Mucosa of gallbladder (tissue), 1 donor: Measurements from ENCODE around the gene KIAA1328. TPM values are rescaled to one million over a fixed set of nuclear protein-coding genes. Genes with fewer than 3 reads are reported as not detected.
"Not testable (repeated sequence)": the region's sequence is repeated elsewhere in the genome, so short reads cannot be mapped to it uniquely, and the experiment has no call there.

ENCODE experiments used
- DNase-seq: peaks from one replicate; pipeline ENCODE4 v3.0.0-alpha.2; 2020; ENCODE audit warnings: low spot score
- total RNA-seq: library from RNA; stranded (reverse); gene quantifications from one replicate; pipeline ENCODE4 v1.2.1, GENCODE V29; 2021
- donor health status: DM: no; HTN: no; CAD: no.

KIAA1328 gene
- total RNA-seq, 1 donor from 2014 or later, result 5.7 TPM

GRCh38 chr18:36825526-36825925 is 3.4 kb upstream of the KIAA1328 start:
- DNase-seq, result no peak

GRCh38 chr18:36826556-36826955 is 2.4 kb upstream of the KIAA1328 start:
- no peak for DNase-seq

- DNase-seq, result peak; percentile 28
Observed at GRCh38 chr18:36828157-36828629, 734 bp upstream of the KIAA1328 start.

DNA sequence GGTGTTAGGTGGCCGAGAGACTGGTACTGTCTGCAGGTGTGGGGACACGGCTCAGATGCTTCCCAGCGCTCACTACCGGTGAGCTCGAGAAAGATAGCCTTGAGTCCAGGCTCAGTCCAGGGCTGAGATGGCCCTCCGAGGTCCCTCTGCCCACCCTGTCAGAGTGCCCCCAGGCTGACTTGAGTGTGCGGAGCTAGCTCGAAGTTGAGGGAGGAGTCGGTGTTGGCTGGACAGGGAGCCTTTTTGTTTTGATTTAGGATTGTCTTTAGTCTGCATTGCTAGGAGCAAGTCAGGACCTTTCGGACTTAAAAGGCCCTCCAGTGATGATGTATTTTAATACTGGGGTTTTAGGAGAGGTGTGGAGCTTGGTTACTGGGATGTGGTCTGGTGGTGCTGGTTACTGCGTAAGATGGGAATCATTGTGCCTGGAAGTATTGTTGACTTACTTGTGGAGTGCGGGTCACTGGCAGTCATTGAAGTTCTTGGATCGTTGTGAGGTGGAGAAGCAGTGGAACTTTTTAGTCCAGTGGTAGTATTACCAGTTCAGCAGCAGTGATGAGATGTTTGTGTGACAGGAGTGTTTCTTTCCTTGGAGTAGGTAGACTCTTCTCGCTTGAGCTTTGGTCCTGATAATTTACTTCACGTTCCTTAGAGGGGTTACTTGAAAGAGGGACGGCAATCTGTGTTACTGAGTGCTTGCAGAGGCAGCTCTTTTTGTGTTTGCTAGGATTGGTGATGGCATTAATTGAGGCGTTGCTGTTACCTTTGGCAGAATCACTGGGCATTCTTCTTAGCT is 633 bp downstream of the KIAA1328 start:
- no peak for DNase-seq

- DNase-seq, result no peak
Observed at GRCh38 chr18:36830158-36830495, 1.2 kb downstream of the KIAA1328 start.

DNA sequence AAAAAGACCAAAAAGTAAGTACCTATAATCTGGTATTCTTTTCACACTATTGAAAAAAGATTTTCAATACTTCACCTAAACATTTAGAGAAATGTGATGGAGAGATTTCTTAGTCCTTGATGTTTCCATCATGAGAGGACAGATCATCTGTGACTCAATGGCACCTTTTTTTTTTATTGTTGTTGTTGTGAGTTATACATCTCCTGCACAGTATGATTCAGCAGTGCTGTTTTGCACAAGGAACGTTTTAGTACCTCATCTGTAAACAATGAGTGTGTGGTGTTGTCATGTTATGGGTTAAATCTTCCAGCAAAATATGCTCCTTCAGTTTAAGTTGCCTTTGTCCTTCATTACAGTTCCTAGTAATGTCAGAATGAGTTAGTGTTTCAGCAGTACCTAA is 2.2 kb downstream of the KIAA1328 start:
- DNase-seq, result no peak

GRCh38 chr18:36833120-36833519 is 4.2 kb downstream of the KIAA1328 start:
- DNase-seq, result no peak

DNA sequence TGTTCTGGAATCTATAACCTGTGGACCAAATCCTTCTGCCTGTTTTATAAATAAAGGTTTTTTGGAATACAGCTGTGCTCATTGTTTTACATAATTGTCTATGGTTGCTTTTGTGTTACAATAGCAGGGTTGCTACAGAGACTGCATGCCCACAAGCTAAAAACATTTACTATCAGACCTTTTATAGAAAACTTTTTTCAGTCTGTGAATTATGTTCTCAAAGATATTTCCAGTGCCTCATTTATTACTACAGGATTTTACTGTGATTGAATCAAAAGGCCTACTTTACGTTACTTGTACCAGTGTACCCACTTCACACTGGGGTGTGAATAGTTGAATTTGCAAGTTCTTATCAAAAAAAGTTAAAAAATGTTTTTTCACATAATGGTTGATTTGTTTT is 7.0 kb downstream of the KIAA1328 start:
- no peak for DNase-seq

DNA sequence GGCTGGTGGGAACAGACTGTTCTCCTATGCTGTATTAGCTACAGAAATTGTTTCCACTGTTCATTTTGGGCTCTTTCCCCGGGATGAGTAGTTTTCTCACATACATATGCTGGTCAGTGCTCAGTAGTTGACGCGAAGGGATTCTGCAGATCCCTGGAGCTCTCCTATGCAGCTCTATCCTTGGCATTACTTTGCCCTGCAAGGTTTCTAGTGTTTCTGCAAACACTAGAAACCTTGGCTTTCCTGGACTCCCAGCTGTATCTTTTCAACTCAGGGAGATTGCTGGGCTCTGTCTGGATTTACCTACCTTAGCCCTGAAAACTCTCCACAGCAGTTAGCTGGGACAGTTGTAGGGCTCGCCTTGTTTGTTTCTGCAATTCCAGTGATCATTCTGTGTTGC is 10.9 kb downstream of the KIAA1328 start:
- DNase-seq, result no peak

GRCh38 chr18:36843199-36843598 is 14.3 kb downstream of the KIAA1328 start:
- no peak for DNase-seq

DNA sequence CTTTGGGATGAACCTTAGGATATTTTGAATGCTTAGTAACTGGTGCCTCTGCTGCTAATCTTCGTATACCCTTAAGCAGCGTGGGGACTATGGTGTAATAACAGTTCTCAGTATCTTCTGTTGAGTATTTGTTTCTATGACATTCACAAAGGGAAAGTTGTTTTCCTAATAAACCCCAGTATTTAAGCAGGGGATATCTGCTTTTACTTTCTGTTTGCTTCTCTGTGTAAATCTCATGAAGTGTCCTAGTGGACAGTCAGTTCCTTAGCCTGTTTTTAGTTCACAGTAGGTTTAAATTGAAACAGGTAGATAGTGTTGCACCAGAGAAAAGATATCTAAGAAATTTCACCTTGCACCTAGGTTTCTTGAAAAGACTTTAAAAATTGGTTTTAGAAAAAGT is 14.9 kb downstream of the KIAA1328 start:
- no peak for DNase-seq

DNA sequence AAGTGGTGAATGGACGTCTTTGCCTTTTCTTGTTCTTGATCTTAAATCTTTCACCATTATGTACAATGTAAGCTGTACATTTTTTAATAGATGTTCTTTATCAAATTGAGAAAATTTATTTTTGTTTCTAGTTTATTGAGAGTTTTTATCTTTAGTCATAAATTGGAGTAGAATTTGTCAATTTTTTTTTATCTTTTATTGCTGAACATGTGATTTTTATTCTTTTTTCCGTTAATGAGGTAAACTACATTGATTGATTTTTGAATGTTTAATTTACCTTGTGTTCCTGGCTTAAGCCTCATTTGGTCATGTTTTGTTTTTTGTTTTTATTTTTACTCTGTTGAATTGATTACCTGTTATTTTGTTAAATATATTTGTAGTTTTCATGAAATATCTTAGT is 19.7 kb downstream of the KIAA1328 start:
- DNase-seq, result no peak

GRCh38 chr18:36849288-36850006 is 20.5 kb downstream of the KIAA1328 start:
- no peak for DNase-seq

DNA sequence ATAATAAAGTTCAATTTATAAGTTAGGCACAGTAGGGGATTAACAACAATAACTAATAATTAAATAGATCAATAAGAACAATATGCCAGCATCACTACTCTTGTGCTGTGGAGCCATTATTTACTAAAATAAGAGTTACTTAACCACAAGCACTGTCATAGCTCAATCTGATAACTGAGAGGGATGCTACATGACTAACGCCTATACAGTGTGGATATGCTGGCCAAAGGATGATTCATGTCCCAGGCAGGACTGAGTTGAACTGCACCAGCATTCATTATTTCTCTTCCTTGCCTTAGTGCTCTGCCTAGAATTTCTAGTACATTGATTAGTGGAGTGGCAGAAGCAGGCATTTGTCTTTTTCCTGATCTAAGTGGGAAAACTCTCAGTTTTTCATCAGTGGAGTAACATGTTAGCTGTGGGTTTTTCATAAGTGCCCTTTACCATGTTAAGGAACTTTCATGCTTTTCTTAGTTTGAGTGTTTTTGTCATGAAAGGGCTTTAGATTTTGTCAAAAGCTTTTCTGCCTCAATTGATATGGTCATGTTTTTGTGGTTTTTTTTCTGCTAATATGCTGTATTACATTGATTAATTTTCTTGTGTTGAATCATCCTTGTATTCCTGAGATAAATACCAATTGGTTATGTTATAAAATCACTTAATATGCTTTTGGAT is 21.7 kb downstream of the KIAA1328 start:
- no peak for DNase-seq

DNA sequence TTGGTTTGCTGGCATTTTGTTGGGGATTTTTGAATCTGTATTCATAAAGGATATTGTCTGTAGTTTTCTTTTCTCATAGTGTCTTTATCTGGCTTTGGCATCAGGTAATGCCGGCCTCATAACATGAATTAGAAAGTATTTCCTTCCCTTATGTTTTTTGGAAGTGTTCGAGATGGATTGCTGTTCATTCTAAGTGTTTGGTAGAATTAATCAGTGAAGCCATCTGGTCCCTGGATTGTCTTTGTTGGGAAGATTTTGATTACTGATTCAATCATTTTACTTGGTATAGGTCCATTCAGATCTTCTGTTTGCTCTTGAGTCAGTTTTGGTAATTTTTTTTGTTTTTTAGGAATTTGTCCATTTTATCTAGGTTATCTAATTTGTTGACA is 22.3 kb downstream of the KIAA1328 start:
- DNase-seq, result no peak

- no peak for DNase-seq
Observed at GRCh38 chr18:36856815-36857214, 27.9 kb downstream of the KIAA1328 start.

- no peak for DNase-seq
Observed at GRCh38 chr18:36862182-36862581, 33.3 kb downstream of the KIAA1328 start.

DNA sequence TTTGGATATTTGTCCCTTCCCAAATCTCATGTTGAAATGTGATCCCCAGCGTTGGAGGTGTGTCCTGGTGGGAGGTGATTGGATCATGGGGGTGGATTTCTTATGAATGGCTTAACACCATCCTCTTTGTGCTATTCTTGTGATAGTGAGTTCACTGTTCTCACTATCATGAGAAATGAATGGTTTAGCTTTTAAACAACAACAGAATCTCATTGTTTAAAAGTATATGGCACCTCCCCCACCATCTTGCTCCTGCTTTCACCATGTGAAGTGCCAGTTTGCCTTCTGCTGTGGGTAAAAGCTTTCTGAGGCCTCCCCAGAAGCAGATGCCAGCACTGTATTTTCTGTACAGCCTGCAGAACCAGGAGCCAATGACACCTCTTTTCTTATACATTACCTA is 38.1 kb downstream of the KIAA1328 start:
- DNase-seq, result no peak

DNA sequence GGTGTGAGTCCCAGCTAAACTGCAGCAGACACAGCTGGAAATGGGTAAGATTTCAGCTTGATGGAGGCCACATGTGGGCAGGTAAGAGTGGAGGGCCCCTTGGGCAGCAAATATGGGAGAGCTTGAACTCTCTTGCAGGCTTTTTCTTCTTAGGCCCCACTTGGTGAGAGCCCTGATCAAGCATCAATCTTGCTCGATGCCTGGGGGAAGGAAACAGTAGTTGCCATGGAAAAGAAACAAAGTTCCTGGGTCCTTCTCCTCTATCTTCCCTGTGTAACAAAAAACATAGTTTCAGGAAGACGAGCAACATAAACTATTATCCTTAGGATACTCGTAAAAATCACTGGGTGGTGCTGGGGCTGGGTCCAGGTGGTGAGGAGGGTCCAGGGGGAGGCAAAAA is 42.9 kb downstream of the KIAA1328 start:
- no peak for DNase-seq

GRCh38 chr18:36872329-36872728 is 43.4 kb downstream of the KIAA1328 start:
- DNase-seq, result no peak

DNA sequence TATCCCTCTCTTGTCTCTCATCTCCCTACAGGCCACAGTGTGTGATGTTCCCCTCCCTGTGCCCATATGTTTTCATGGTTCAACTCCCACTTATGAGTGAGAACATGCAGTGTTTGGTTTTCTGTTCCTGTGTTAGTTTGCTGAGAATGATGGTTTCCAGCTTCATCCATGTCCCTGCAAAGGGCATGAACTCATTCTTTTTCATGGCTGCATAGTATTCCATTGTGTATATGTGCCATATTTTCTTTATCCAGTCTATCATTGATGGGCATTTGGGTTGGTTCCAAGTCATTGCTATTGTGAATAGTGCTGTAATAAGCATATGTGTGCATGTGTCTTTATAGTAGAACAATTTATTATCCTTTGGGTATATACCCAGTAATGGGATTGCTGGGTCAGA is 44.9 kb downstream of the KIAA1328 start:
- DNase-seq, result not testable (repeated sequence)

DNA sequence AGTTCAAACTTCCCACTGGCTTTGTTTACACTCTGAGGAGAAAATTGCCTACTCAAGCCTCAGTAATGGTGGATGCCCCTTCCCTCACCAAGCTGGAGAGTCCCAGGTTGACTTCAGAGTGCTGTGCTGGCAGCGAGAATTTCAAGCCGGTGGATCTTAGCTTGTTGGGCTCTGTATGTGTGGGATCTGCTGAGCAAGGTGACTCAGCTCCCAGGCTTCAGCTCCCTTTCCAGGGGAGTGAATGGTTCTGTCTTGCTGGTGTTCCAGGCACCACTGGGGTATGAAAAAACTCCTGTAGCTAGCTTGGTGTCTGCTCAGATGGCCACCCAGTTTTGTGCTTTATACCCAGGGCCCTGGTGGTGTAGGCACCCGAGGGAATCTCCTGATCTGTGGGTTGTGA is 50.9 kb downstream of the KIAA1328 start:
- not testable (repeated sequence) for DNase-seq

GRCh38 chr18:36885981-36886380 is 57.1 kb downstream of the KIAA1328 start:
- DNase-seq, result no peak
